Tongue (tissue), 2 donors: ENCODE results near the gene ABCA7. TPM values are rescaled to one million over a fixed set of nuclear protein-coding genes. Genes with fewer than 3 reads are reported as not detected.
A peak's percentile ranks its signal among the peaks of the same experiment; 100 is the strongest.

Experiments
- DNase-seq: peaks from one replicate; pipeline ENCODE4 v3.0.0-alpha.2; 2015
- total RNA-seq: library from RNA; depleted of rRNA; stranded (reverse); fragments of >200 nt; gene quantifications from one replicate; pipeline ENCODE4 v1.2.3, GENCODE V29; 2014

ABCA7 gene
- total RNA-seq, 1 donor from 2014 or later = 22.1 TPM

GRCh38 chr19:1088416-1089010, 48.6 kb downstream of the ABCA7 start:
- no peak for DNase-seq

- DNase-seq = no peak
Observed at GRCh38 chr19:1089126-1089771, 49.3 kb downstream of the ABCA7 start.

DNA sequence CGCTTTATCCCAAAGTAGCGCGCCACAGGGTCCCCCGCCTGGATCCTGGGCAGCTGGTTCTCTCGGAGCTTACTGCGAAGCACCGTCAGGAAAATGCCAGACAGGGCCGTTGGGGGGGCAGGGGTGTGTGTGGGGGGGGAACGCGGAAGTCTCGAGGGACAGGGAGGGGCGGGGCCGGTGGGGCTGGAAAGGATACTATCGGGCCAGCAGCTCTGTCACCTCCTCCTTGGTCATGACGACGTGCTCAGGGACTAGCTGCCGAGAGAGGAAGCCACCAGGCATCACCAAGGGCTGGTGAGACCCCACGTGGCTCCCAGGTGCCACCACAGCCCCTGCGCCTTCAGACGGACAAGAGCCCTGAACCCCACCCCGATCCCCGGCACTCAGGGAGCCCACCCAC, 50.0 kb downstream of the ABCA7 start:
- no peak for DNase-seq

- DNase-seq = no peak
Observed at GRCh38 chr19:1090731-1091543, 51.0 kb downstream of the ABCA7 start.

DNA sequence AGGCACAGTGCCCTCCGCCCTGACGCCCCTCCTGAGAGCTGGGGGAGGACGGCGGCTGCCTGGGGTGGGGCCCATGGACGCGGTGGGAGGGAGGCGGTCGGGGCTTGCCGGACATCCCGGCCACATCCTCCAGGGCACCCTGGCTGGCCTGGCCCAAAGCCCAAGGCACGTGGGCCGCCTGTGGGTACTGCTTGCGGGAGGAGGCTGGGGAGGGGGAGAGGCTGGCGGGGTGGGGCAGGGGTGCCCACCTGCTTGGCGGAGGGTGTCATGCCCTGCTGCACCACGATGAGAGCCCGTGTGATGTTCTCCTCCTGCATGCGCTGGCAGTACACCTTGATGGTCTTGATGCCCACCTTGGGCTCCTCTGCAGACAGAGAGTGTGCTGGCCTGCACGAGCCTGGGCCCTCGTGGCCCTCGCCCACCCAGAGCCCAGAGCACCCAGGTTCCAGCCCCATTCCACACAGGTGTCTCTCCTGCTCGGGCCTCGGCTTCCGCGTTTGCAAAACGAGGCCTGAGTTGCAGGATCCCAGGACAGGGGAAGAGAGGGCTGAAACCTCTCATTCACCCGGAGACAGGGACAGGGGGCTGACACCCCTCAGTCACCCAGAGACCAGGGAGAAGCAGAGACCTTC, 51.8 kb downstream of the ABCA7 start:
- DNase-seq = no peak

GRCh38 chr19:1093330-1093729, 53.4 kb downstream of the ABCA7 start:
- no peak for DNase-seq

DNA sequence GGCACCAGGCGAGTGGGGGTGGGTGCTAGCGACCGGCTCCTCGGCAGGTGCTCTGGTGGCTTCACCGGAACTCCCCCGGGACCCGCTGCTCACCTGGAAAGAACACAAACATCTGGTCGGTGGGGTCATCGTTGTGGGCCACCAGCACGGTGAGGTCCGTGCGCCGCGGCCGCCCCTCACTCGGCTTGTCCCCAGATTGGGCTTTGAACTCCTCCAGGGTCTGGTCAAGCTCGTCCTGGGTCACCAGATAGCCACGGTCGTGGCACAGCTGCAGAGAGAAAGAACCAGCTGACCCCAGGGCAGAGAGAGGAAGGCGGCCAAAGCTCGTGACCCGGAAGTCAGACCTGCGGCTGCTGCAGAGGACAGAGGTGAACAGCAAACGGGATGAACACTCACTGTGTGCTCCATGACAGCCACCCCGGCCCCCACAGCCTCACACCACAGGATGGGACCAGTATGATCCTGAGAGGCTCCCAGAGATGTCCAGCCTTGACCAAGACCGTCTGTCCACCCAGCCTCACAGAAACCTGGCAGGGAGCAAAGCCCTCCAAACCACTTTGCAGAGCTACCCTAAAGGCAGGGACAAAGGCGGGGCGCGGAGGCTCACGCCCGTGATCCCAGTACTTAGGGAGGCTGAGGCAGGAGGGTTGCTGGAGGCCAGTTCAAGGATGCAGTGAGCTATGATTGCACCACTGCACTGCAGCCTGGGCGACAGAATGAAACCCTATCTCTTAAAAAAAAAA, 54.1 kb downstream of the ABCA7 start:
- DNase-seq = no peak

GRCh38 chr19:1094655-1094977, 54.7 kb downstream of the ABCA7 start:
- DNase-seq = no peak

DNA sequence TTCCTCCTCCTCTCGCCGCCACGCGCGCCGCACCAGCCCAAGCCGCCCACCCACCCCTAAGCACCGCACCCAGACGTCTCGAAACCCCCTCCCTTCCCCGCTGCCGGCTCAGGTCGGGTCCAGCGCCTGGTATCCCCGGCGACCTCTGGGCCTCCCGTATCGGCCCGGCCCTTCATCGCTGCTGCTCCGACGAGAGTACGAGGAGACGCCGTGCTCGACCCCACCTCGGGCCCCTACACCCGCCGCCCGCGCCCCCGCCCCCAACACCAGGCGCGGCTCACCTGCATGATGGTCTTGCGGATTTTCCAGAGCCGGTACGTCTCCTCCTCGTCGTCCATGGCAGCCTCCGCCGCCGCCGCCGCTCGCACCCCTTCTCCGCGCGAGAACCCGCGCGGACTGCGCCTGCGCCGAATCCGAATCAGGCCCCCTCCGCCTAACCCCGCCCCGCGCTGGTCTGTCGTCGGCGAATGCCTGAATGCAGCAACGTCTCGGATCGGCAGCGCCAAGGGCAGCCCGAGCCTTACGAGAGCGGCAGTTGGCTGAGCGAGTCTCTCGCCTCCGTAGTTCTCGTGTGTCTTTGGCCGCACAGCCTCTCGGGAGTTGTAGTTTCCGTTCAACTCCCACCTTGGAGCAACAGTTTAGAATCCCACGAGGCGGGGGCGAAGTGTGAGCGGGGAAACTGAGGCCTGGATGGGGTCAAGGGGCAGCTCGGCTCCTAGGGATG, 55.2 kb downstream of the ABCA7 start, which contains the start of gene POLR2E:
Gene POLR2E (minus strand): TSS at position 398 of the 724 bp plus-strand sequence. CDS start 60 bp downstream, at position 338.
- DNase-seq = peak; percentile 99

GRCh38 chr19:1097810-1098176, 57.9 kb downstream of the ABCA7 start:
- DNase-seq = no peak

- no peak for DNase-seq
Observed at GRCh38 chr19:1098177-1099051, 58.5 kb downstream of the ABCA7 start.

GRCh38 chr19:1101337-1101698, 61.4 kb downstream of the ABCA7 start:
- peak; percentile 16 for DNase-seq

DNA sequence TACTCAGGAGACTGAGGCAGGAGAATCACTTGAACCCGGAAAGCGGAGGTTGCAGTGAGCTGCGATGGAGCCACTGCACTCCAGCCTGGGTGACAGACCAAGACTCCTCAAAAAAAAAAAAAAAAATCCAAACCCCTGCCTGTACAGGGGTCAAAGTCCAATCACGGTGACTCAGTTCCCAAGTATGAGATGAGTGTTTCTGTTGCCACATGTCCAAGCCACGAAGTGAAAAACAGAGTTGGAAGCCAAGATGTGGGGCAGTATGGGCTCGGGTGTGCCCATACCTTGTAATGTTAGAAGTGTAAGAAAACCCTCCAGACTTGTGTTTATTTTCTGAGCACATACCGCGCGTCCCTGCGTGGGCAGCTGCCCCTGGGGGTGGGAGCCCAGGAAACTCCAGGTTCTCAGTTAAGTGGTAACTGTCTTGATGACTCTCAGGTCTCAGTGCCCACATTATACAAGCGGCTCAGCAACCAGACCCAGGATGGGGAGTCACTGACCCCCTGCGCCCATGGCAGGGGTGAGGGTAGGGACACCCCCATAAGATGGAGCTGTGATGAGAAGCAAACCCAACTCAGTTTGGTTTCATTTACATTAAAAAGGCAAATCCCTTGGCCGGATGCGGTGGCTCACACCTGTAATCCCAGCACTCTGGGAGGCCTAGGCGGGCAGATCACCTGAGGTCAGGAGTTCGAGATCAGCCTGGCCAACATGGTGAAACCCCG, 62.7 kb downstream of the ABCA7 start:
- DNase-seq = no peak

DNA sequence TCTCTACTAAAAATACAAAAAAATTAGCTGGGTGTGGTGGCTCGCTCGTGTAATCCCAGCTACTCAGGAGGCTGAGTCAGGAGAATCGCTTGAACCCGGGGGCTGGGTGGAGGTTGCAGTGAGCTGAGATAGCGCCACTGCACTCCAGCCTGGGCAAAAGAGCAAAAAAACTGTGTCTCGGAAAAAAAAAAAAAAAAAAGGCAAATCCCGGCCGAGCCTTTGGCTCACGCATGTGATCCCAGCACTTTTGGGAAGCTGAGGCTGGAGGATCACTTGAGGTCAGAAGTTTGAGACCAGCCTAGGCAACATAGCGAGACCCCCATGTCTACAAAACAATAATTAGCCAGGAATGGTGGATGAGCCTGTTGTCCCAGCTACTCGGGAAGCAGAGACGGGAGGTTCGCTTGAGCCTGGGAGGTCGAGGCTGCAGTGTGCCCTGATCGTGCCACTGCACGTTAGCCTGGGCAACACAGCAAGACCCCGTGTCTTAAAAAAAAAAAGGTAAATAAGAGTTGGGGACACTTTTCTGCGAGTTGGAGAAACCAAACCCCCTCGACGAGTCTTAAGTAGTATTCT, 63.3 kb downstream of the ABCA7 start:
- DNase-seq = no peak

GRCh38 chr19:1103708-1104310, 63.9 kb downstream of the ABCA7 start, which contains the start of gene GPX4:
Gene GPX4 (plus strand): TSS chr19:1103994. CDS start chr19:1104044, 50 bp downstream.
- peak; percentile 100 for DNase-seq

- DNase-seq = peak; percentile 82
Observed at GRCh38 chr19:1104311-1105007, 64.6 kb downstream of the ABCA7 start.

DNA sequence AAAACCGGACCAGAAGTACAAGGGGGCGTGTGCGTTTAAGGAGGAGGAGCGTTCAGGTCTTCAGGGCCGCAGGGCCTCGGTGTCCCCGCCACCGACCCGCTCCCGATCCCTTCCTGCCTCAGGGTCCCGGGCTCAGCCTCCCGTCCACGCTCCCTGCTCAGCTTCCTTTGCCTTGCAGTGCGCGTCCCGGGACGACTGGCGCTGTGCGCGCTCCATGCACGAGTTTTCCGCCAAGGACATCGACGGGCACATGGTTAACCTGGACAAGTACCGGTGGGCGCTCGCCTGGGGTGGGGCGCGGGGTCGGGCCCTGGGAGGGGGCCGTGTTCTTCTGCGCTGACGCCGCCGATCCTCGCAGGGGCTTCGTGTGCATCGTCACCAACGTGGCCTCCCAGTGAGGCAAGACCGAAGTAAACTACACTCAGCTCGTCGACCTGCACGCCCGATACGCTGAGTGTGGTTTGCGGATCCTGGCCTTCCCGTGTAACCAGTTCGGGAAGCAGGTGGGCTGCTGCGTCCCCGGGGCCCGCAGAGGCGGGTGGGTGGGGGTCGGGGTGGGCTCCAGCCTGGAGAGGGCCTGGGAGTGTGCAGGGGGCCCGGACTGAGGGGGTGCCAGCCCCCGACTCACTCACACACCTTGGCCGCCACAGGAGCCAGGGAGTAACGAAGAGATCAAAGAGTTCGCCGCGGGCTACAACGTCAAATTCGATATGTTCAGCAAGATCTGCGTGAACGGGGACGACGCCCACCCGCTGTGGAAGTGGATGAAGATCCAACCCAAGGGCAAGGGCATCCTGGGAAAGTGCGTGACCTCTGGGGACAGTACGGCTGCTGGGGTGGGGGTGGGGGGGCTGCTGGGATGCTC, 65.3 kb downstream of the ABCA7 start:
- peak; percentile 59 for DNase-seq
